ENCODE results near the gene C19orf53.
"Not testable (repeated sequence)": the region's sequence is repeated elsewhere in the genome, so short reads cannot be mapped to it uniquely, and the experiment has no call there.

The C19orf53 gene

GRCh38 chr19:13774217-13775191 is at the start of gene C19orf53:
TSS of gene C19orf53 (plus strand) at chr19:13774456. CDS start at chr19:13774478, 22 bp downstream.
- FAIRE-seq: peak; percentile 71

DNA sequence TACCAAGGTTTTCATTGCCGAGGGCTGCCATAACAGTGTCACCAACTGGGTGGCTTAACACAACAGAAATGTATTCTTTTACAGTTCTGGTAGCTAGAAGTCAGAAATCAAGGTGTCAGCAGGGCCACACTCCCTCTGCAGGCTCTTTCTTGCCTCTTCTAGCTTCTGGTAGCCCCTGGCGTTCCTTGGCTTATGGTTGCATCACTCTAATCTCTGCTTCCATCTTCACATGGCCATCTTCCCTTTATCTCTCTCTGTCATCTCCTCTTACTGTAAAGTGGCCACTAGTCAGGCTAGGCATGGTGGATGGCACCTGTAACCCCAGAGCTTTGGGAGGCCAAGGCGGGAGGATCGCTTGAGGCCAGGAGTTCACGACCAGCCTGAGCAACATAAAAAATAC is 47.9 kb upstream of the C19orf53 start:
- no peak for FAIRE-seq

DNA sequence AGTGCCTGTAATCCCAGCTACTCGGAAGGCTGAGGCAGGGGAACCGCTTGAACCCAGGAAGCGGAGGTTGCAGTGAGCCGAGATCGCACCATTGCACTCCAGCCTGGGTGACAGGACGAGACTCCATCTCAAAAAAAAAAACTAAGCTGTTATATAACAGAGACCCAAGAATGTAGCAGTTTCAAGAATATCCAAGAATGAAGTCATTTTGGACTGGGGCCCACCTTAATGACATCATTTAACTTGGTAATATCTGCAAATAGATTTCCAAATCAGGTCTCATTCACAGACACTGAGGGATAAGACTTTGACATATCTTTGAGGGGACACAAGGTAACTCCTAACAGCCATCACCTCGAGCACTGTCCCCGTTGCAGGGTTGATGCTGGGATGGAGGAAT is 46.5 kb upstream of the C19orf53 start:
- no peak for FAIRE-seq

GRCh38 chr19:13729859-13730258 is 44.4 kb upstream of the C19orf53 start:
- no peak for FAIRE-seq

DNA sequence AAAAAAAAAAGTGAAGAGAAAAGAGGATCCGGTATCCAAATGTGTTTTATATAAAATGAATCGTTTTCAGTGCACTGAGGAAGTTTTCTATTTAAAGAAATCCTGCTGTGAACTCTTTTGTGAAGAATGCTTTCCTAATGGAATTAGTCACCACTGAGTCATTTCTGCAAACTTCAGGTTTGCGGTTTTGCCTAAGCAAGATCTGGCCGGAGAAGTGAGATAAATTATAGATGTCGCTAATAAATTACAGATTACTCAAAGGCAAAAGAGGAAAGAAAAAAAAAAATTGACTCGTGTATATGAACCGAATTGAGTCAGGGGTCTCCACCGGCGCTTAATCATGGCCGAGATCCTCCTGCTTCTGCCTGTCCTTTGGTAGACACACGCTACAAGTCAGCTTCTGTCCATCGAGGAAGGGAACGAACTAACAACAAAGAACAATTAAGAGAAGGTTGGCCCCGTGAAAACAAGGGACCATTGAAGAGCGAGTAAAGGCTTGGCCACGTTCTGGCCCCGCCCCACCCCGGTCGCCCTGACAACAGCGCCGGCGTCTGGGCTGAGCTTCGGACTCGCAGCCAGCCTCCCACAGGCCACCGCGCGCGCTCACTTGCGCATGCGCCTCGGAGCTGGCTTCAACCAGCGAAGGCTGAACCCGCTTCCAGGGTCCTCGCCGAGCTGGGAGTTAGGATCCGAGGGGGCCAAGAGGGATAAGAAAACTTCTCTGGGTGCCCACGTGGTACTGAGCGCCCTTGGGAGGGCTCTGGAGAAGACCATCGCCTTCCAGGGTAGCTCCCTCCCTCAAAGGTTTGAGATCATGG is 42.9 kb upstream of the C19orf53 start:
- FAIRE-seq: no peak

DNA sequence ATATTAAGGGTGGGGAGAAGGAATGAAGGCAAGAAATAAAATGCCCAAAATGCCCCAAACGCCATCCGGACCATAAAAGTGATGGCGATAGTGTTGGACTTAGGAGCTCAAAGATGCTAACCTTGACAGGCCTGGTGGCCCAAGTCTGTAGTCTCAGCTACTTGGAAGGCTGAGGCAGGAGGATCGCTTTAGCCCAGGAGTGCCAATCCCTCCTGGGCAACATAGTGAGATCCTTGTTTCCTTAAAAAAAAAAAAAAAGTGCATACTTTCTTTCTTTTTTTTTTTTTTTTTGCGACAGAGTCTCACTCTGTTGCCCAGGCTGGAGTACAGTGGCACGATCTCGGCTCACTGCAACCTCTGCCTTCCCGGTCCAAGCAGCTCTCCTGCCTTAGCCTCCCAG is 41.9 kb upstream of the C19orf53 start:
- FAIRE-seq: no peak

DNA sequence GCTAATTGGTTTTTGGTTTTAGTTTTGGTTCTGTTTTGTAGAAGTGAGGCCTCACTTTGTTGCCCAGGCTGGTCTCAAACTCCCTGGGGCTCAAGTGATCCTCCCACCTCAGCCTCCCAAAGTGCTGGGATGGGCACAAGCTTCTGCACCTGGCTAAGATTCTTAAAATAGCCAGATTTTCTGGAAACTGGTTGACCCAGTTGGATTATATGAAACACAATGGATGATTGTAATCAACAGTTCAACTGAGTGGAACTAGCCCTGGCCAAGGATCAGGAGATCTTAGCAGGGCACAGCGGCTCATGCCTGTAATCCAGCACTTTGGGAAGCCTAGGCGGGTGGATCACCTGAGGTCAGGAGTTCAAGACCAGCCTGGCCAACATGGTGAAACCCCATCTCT is 39.5 kb upstream of the C19orf53 start:
- FAIRE-seq: no peak

GRCh38 chr19:13738073-13738472 is 36.2 kb upstream of the C19orf53 start:
- FAIRE-seq: no peak

DNA sequence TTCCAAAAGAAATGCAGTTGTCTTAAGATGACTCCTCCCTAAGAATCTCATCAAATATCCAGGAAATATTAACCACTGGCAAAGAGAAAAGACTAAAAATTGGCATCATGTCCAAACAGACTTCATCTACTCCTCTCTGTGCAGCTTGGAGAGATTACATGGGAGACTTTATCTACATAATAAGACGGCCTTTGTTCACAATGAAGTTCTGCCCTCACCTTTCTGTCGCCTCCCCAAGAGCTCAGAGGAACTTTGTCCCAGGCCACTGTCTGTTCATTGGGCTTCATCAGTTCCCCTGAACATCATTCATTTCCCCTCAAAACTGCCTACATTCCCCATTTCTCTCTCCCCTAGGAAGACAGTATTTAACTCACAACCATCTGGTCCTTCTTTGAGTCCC is 32.4 kb upstream of the C19orf53 start:
- no peak for FAIRE-seq

- no peak for FAIRE-seq
Observed at GRCh38 chr19:13742756-13743155, 31.5 kb upstream of the C19orf53 start.

- FAIRE-seq: no peak
Observed at GRCh38 chr19:13744174-13744573, 30.1 kb upstream of the C19orf53 start.

DNA sequence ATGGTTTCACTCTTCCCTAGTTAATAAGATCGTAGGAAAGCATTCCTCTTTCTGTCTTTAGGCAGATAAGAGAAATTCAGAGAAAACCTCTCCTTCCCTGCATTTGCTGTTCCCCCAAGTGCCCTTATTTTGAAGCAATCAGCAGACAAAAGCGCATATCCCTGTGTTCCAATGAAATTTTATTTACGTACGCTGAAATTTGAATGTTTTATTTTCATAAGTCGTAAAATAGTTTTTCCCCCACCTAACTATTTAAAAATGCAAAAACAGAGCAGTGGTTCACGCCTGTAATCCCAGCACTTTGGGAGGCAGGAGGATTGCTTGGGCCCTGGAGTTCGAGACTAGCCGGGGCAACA is 27.2 kb upstream of the C19orf53 start:
- FAIRE-seq: no peak

- no peak for FAIRE-seq
Observed at GRCh38 chr19:13748169-13748828, 26.0 kb upstream of the C19orf53 start.

DNA sequence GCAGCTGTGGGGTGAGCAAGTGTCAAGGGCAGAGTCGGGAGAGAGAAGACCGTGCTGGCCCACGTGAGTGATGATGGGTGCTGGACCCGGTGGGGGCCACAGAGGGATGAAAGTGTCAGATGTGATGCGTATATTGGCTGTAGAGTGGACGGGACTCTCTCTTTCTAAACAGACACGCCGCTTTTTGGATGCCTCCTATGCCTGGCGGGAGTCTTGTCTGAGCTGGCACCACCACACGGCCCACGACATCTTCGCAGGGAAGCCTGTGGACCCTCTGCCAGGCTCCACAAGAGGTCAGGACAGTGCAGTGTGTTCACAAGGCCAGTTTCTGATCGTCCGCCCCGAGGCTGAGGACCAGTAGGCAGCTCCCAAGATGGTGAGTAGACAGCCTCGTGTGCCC is 22.8 kb upstream of the C19orf53 start:
- FAIRE-seq: no peak

- not testable (repeated sequence) for FAIRE-seq
Observed at GRCh38 chr19:13753622-13754021, 20.6 kb upstream of the C19orf53 start.

GRCh38 chr19:13756210-13756609 is 18.0 kb upstream of the C19orf53 start:
- FAIRE-seq: no peak

DNA sequence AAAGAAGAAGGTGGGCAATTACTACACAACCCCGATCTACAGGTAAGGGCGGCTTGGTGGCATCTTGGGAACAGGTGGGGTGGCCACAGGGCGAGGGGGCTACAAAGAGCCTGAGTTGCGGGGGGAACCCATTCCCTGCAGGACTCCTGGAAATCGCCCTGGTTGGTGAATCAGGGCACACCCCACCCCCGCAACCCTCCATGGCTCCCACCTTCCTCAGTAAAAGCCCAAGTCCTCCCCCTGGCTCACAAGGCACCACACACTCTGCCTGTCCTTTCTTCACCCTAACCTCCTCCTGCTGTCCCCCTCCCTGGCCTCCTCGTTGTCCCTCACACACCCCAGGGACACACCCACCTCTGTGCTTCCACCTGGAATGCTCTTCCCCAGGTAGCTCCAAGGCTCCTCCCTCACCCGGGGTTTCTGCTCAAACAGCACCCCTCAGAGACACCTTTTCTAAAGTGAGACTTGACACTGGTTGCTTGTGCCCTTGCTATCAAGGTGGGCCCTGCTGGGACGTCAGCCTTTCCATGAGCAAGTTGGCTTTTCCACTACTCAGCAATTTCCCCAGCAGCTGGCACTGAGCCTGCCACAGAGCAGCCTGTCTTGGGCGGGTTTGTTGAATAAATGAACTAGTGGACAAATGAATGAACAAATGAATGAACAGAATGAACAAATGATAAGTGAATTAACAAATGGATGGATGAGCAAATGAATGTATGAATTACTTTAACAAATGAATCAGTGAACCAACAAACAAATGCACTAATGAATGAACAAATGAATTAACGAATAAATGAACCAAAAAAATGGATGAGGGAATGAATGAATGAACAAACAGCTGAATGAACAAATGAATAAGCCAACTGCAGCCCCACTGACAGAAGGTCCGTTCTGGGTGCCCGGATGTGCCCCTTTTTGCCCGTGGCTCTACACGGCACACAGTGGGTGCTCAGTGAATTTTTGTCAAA is 16.2 kb upstream of the C19orf53 start:
- no peak for FAIRE-seq

DNA sequence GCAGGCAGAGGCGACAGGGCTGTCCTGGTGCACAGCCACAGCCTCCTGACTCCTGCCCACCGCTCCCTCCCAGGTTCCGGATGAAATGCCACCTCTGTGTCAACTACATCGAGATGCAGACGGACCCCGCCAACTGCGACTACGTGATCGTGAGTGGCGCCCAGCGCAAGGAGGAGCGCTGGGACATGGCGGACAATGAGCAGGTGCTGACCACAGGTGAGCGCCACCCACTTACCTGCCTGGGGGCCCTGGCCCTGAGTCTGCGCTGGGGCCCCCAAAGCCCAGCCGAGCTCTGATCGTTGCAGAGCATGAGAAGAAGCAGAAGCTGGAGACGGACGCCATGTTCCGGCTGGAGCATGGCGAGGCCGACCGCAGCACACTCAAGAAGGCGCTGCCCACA is 15.5 kb upstream of the C19orf53 start:
- FAIRE-seq: no peak

GRCh38 chr19:13761423-13761822 is 12.8 kb upstream of the C19orf53 start:
- FAIRE-seq: no peak

DNA sequence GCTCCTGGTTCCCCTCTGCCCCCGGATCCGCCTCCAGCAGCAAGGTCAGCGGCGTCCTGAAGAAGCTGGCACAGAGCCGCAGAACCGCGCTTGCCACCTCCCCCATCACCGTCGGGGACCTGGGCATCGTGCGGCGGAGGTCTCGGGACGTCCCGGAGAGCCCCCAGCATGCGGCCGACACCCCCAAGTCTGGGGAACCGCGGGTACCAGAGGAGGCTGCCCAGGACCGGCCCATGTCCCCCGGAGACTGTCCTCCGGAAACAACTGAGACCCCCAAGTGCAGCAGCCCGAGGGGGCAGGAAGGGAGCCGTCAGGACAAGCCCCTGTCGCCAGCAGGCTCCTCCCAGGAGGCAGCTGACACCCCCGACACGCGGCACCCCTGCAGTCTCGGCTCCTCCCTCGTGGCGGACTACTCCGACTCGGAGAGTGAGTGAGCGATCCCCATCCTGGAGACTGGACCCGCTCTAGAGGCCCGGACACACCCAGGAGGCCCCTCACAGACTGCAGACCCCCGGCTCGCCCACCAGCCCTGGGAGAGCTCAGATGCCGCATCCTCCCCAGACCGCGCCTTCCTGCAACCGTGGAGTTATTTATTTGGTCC is 11.5 kb upstream of the C19orf53 start:
- no peak for FAIRE-seq

GRCh38 chr19:13763265-13763664 is 11.0 kb upstream of the C19orf53 start:
- FAIRE-seq: no peak

All from colon (tissue), 2 donors.